CD4-positive, alpha-beta T cell (primary cell): ENCODE data around the gene LPAR2. TPM values are rescaled to one million over a fixed set of nuclear protein-coding genes. Genes with fewer than 3 reads are reported as not detected.

ENCODE experiments used
- ATAC-seq: fragments of 200-7000 bp; cut with Tn5 transposase; one replicate; pipeline ENCODE4 v1.10.0; 2022; ENCODE audit warnings: mild to moderate bottlenecking; ENCODE audit not compliant: poor library complexity
- CTCF ChIA-PET: fragments of 350-600 bp; sonication (Branson Sonifier 250); formaldehyde crosslinking; loops from one replicate; lab custom pipeline; 2021; ENCODE audit warnings: antibody characterized with exemption, inconsistent platforms; lab: Charles Lee
- POLR2A ChIA-PET: fragments of 350-600 bp; sonication (Branson Sonifier 250); formaldehyde crosslinking; loops from one replicate; lab custom pipeline; 2021; ENCODE audit warnings: antibody characterized with exemption, inconsistent platforms; lab: Charles Lee
- DNase-seq, 14 experiments: peaks; one replicate each; pipeline ENCODE4 v3.0.0-alpha.2; 2013 to 2020; ENCODE audit warnings: mixed read lengths in 2 of 14
- H3K27ac ChIP-seq, 2 donors: one replicate each; pipeline versions ENCODE4 v1.5.1 to v1.7.0; 2013; ENCODE audit warnings: low read length in 2 of 2, low read depth in 1 of 2, mild to moderate bottlenecking in 1 of 2
- H3K27me3 ChIP-seq, 2 experiments: 1 replicate in 1 of 2; 2 replicates in 1 of 2; pipeline versions ENCODE4 v1.6.1 to v1.7.0; 2013; ENCODE audit warnings: low read length in 2 of 2, control low read depth in 1 of 2, mild to moderate bottlenecking in 1 of 2, moderate library complexity in 1 of 2; ENCODE audit not compliant: insufficient read depth in 2 of 2, control insufficient read depth in 1 of 2
- H3K36me3 ChIP-seq: one replicate; pipeline ENCODE4 v1.6.1; 2013; ENCODE audit warnings: low read length, control low read depth; ENCODE audit not compliant: insufficient read depth
- H3K4me1 ChIP-seq: one replicate; pipeline ENCODE4 v1.6.1; 2013; ENCODE audit warnings: low read length, control low read depth; ENCODE audit not compliant: insufficient read depth
- H3K4me3 ChIP-seq: one replicate; pipeline ENCODE4 v1.5.1; 2013; ENCODE audit warnings: mild to moderate bottlenecking, low read length, moderate library complexity
- H3K9me3 ChIP-seq, 2 experiments: 1 replicate in 1 of 2; 2 replicates in 1 of 2; pipeline versions ENCODE4 v1.6.1 to v1.7.0; 2013; ENCODE audit warnings: low read length in 2 of 2, mild to moderate bottlenecking in 2 of 2, control low read depth in 1 of 2, moderate library complexity in 1 of 2; ENCODE audit not compliant: control insufficient read depth in 1 of 2, insufficient read depth in 1 of 2
- H3K27ac Mint-ChIP-seq: one replicate; pipeline ENCODE4 v1.8.0; 2020; ENCODE audit warnings: mixed read lengths
- H3K27me3 Mint-ChIP-seq: one replicate; pipeline ENCODE4 v1.8.0; 2021; ENCODE audit warnings: mixed read lengths
- H3K36me3 Mint-ChIP-seq: one replicate; pipeline ENCODE4 v1.8.0; 2021; ENCODE audit warnings: low read depth, mixed read lengths
- H3K4me1 Mint-ChIP-seq: one replicate; pipeline ENCODE4 v1.8.0; 2021; ENCODE audit warnings: low read depth, mixed read lengths
- H3K4me3 Mint-ChIP-seq: one replicate; pipeline ENCODE4 v1.8.0; 2020; ENCODE audit warnings: mild to moderate bottlenecking, mixed read lengths
- H3K9me3 Mint-ChIP-seq: one replicate; pipeline ENCODE4 v1.8.0; 2020; ENCODE audit warnings: mixed read lengths
- CTCF ChIP-seq: fragments of 200-600 bp; IDR thresholded peaks from one replicate; pipeline ENCODE4 v1.8.0; 2022; ENCODE audit warnings: antibody characterized with exemption, mild to moderate bottlenecking
- intact Hi-C, 2 experiments: fragments of 100-400 bp; cut with DNase I in 1 of 2; cut with micrococcal nuclease in 1 of 2; formaldehyde crosslinking; loops; one replicate each; pipeline versions ENCODE4 v1.15.1 to v1.9.0; 2023 to 2025; cut with DNase I, micrococcal nuclease
- polyA plus RNA-seq, 2 donors: library from polyadenylated mRNA; unstranded; fragments of 120-200 nt; gene quantifications; one replicate each; pipeline ENCODE4 v1.2.1, GENCODE V29; 2013
- total RNA-seq, 174 experiments: library from RNA in 2 of 174; stranded (reverse) in 2 of 174; gene quantifications; one replicate each; pipeline ENCODE4 v1.2.3 and lab custom pipeline; 2021 to 2026

Gene LPAR2
- total RNA-seq (10 to 100 TPM; 85.9 to 93.7 TPM), total RNA-seq (lab: John Stamatoyannopoulos, UW) (6.7 to 52.5 (median 29.8) reads per million in 172 experiments)
- 30.3 TPM for polyA plus RNA-seq (2013, experiment 1 of 2)
- 49.1 TPM for polyA plus RNA-seq (2013, experiment 2 of 2)

- Histone ChIP-seq H3K36me3 (peaks cover 43% of the 10 kb centered on the region), H3K9me3 (no peaks in the 10 kb centered on the region), H3K4me1 (peaks cover 37% of the 10 kb centered on the region), H3K27ac (peak within 1 kb of the TSS; percentile 52 to 84), H3K27me3 (no peaks in the 10 kb centered on the region), H3K4me3 (peak within 1 kb of the TSS; percentile 84)
- Mint-ChIP-seq H3K4me1 (peaks cover 28% of the 10 kb centered on the region), H3K27ac (peak within 1 kb of the TSS; percentile 91), H3K4me3 (peak within 1 kb of the TSS; percentile 99), H3K27me3 (no peaks in the 10 kb centered on the region), H3K36me3 (peaks cover 56% of the 10 kb centered on the region), H3K9me3 (no peaks in the 10 kb centered on the region)
- DNase-seq, result peak; percentile 65 to 91 (median 80)
- POLR2A ChIA-PET, result interaction anchor here (0.6 to 2.5 kb wide), 28 partner anchors 9 to 424 kb away, joined by 3 to 17 read pairs (median 4); partner anchors contain the start of genes ATP13A1, GMIP, PBX4 and TSSK6
- no peak for TF ChIP-seq CTCF
- intact Hi-C loops, result loop anchor here (1.0 to 5.0 kb wide), 6 partner anchors 10 to 329 kb away; partner anchors contain the start of genes GMIP (in 2 of the 2), ATP13A1 (in 1 of the 2) and PBX4 (in 1 of the 2)
- ATAC-seq, result peak; percentile 83
- CTCF ChIA-PET, result interaction anchor here (0.8 to 2.5 kb wide), 7 partner anchors 16 to 98 kb away, joined by 3 to 10 read pairs (median 4); partner anchors contain the start of gene GMIP
Measured at GRCh38 chr19:19627621-19628500, at the start of gene LPAR2. Gene LPAR2 (minus strand): TSS chr19:19628220. CDS start chr19:19627275, 945 bp downstream.

GRCh38 chr19:19677579-19677978 lies 49.6 kb upstream of the LPAR2 start:
- ChIA-PET POLR2A (interaction anchor here (1.0 to 2.3 kb wide), 3 partner anchors 8 to 10 kb away, joined by 3 to 9 read pairs (median 6); partner anchors contain the start of gene ZNF101), CTCF (no interaction called here)
- peak overlapping the region; percentile 55 for H3K27ac Mint-ChIP-seq
- no peak for ATAC-seq
- H3K36me3 Mint-ChIP-seq, result peaks cover 92% of the 10 kb centered on the region
- peaks cover 14% of the 10 kb centered on the region for H3K9me3 Mint-ChIP-seq
- peaks cover 79% of the 10 kb centered on the region for H3K36me3 ChIP-seq
- H3K27me3 ChIP-seq, result no peaks in the 10 kb centered on the region
- no peak overlapping the region for H3K4me3 ChIP-seq
- H3K27me3 Mint-ChIP-seq, result no peaks in the 10 kb centered on the region
- intact Hi-C loops, result loop anchor here in 1 of 2 experiments (2.0 to 10.0 kb wide), 3 partner anchors 35 to 217 kb away; no protein-coding TSS in a partner anchor
- H3K9me3 ChIP-seq, result peaks cover 74 to 92% of the 10 kb centered on the region in 2 experiments
- H3K4me1 ChIP-seq, result peaks cover 19% of the 10 kb centered on the region
- DNase-seq, result no peak
- no peak for TF ChIP-seq CTCF
- peaks cover 8% of the 10 kb centered on the region for H3K4me1 Mint-ChIP-seq
- no peak overlapping the region for H3K4me3 Mint-ChIP-seq
- H3K27ac ChIP-seq, result no peak overlapping the region

- ATAC-seq (no peak), DNase-seq (no peak)
- peak overlapping the region; percentile 48 for H3K4me3 Mint-ChIP-seq
- no peaks in the 10 kb centered on the region for H3K27me3 Mint-ChIP-seq
- H3K36me3 Mint-ChIP-seq, result peaks cover 97% of the 10 kb centered on the region
- ChIA-PET CTCF (no interaction called here), POLR2A (interaction anchor here (1.1 kb wide), 1 partner anchor 15 kb away, joined by 3 read pairs; no protein-coding TSS in a partner anchor)
- Histone ChIP-seq H3K27me3 (no peaks in the 10 kb centered on the region), H3K4me3 (no peak overlapping the region), H3K4me1 (peaks cover 47% of the 10 kb centered on the region), H3K27ac (no peak overlapping the region), H3K9me3 (peaks cover 70 to 71% of the 10 kb centered on the region in 2 experiments), H3K36me3 (peaks cover 79% of the 10 kb centered on the region)
- no peak overlapping the region for H3K27ac Mint-ChIP-seq
- peaks cover 9% of the 10 kb centered on the region for H3K9me3 Mint-ChIP-seq
- peaks cover 29% of the 10 kb centered on the region for H3K4me1 Mint-ChIP-seq
- TF ChIP-seq CTCF, result no peak
- intact Hi-C loops, result loop anchor here in 1 of 2 experiments (5.0 to 10.0 kb wide), 2 partner anchors 143 to 220 kb away; no protein-coding TSS in a partner anchor
Measured at GRCh38 chr19:19674315-19674714, 46.3 kb upstream of the LPAR2 start.
